GM12878 (cell line): ENCODE results near the gene PARP4. TPM values are rescaled to one million over a fixed set of nuclear protein-coding genes. Genes with fewer than 3 reads are reported as not detected.

ENCODE experiments used
- ATAC-seq: fragments of 200-7000 bp; cut with Tn5 transposase; 3 replicates; pipeline ENCODE4 v1.9.1; 2020; ENCODE audit warnings: mild to moderate bottlenecking, moderate library complexity
- BruUV-seq: library from RNA; stranded (reverse); fragments of 400-500 nt; replicated peaks from 2 replicates; lab custom pipeline; 2021; lab: Mats Ljungman, UMichigan
- CTCF ChIA-PET: fragments of 300-600 bp; sonication (Branson Sonifier 250); formaldehyde crosslinking; extraction: SDS; loops from one replicate; lab custom pipeline; 2021; ENCODE audit warnings: inconsistent platforms; lab: Yijun Ruan, JAX
- POLR2A ChIA-PET: fragments of 350-600 bp; formaldehyde crosslinking; extraction: SDS; loops from one replicate; lab custom pipeline; 2021; ENCODE audit warnings: inconsistent platforms; lab: Charles Lee
- RAD21 ChIA-PET: fragments of 300-600 bp; sonication (Branson Sonifier 250); formaldehyde crosslinking; loops from one replicate; lab custom pipeline; 2023; ENCODE audit warnings: antibody characterized with exemption; ENCODE audit not compliant: unreplicated experiment; lab: Charles Lee
- SMC1A ChIA-PET: fragments of 300-600 bp; sonication (Branson Sonifier 250); formaldehyde crosslinking; loops from one replicate; lab custom pipeline; 2023; ENCODE audit not compliant: unreplicated experiment, uncharacterized antibody; lab: Charles Lee
- DNase-seq: peaks from one replicate; pipeline ENCODE4 v3.0.0-alpha.2; 2011; ENCODE audit warnings: low read depth, low spot score
- FAIRE-seq: peaks from 3 replicates; lab custom pipeline; 2011; peaks lifted over from hg19 to GRCh38; lab: Jason Lieb, UNC
- H2AFZ ChIP-seq: 2 replicates; pipeline ENCODE4 v1.6.0; 2011; ENCODE audit warnings: low read depth, low read length, control low read depth; ENCODE audit not compliant: control insufficient read depth
- H3K27ac ChIP-seq: 2 replicates; pipeline ENCODE4 v1.5.1; 2011; ENCODE audit warnings: control low read depth; ENCODE audit not compliant: control insufficient read depth, insufficient read depth
- H3K27me3 ChIP-seq, 2 experiments: replicated peaks in 1 of 2; 2 replicates each; pipeline versions ENCODE4 v1.6.0 to v1.6.1; 2011; ENCODE audit warnings: low read length in 1 of 2; ENCODE audit not compliant: control insufficient read depth in 2 of 2, insufficient read depth in 2 of 2
- H3K36me3 ChIP-seq, 2 experiments: 2 replicates each; pipeline ENCODE4 v1.5.1; 2011; ENCODE audit warnings: low read length in 1 of 2; ENCODE audit not compliant: control insufficient read depth in 2 of 2, insufficient read depth in 2 of 2
- H3K4me1 ChIP-seq: 2 replicates; pipeline ENCODE4 v1.6.1; 2011; ENCODE audit warnings: mild to moderate bottlenecking, low read length, moderate library complexity, mixed read lengths; ENCODE audit not compliant: control insufficient read depth, insufficient read depth
- H3K4me2 ChIP-seq: 2 replicates; pipeline ENCODE4 v1.6.0; 2011; ENCODE audit warnings: control low read depth; ENCODE audit not compliant: control insufficient read depth, insufficient read depth
- H3K4me3 ChIP-seq: fragments of 200-600 bp; sonication (generic); 2 replicates; pipeline ENCODE4 v1.5.1; 2016
- H3K79me2 ChIP-seq: 2 replicates; pipeline ENCODE4 v1.6.0; 2011; ENCODE audit warnings: low read length; ENCODE audit not compliant: control insufficient read depth, insufficient read depth
- H3K9ac ChIP-seq: 2 replicates; pipeline ENCODE4 v1.8.0; 2011; ENCODE audit warnings: low read length, control low read depth, mixed read lengths; ENCODE audit not compliant: control insufficient read depth, insufficient read depth
- H3K9me3 ChIP-seq: replicated peaks from 3 replicates; pipeline ENCODE4 v1.5.1; 2011; ENCODE audit warnings: mild to moderate bottlenecking, low read length; ENCODE audit not compliant: control insufficient read depth, insufficient read depth
- H4K20me1 ChIP-seq: 2 replicates; pipeline ENCODE4 v1.6.0; 2011; ENCODE audit not compliant: control insufficient read depth, insufficient read depth
- ASH2L ChIP-seq: fragments of 300-600, 200-600 bp; sonication (generic); IDR thresholded peaks from 2 replicates; pipeline ENCODE4 v1.6.1; 2017; ENCODE audit warnings: low read depth, mild to moderate bottlenecking, borderline replicate concordance
- BMI1 ChIP-seq: fragments of 450-650 bp; IDR thresholded peaks from 2 replicates; pipeline ENCODE4 v1.6.1; 2016; ENCODE audit warnings: mild to moderate bottlenecking, moderate library complexity, borderline replicate concordance
- CBX5 ChIP-seq: sonication (generic); IDR thresholded peaks from 2 replicates; pipeline ENCODE4 v1.6.1; 2016; ENCODE audit warnings: low read depth, moderate library complexity, mild to moderate bottlenecking, inconsistent platforms
- ESRRA ChIP-seq: IDR thresholded peaks from 2 replicates; pipeline ENCODE4 v1.6.1; 2012; ENCODE audit warnings: mild to moderate bottlenecking, low read length, improper control_type of control experiment
- FOXK2 ChIP-seq: fragments of 450-650 bp; IDR thresholded peaks from 2 replicates; pipeline ENCODE4 v1.6.1; 2017; ENCODE audit warnings: mild to moderate bottlenecking, moderate library complexity
- HDGF ChIP-seq: fragments of 450-650 bp; IDR thresholded peaks from 2 replicates; pipeline ENCODE4 v1.6.1; 2016; ENCODE audit warnings: antibody characterized with exemption
- JUND ChIP-seq: IDR thresholded peaks from 2 replicates; pipeline ENCODE4 v1.6.1; 2012; ENCODE audit warnings: low read depth, mild to moderate bottlenecking, low read length, improper control_type of control experiment, moderate library complexity
- KLF5 ChIP-seq: fragments of 450-650 bp; IDR thresholded peaks from 2 replicates; pipeline ENCODE4 v1.6.1; 2014; ENCODE audit warnings: mild to moderate bottlenecking; ENCODE audit not compliant: partially characterized antibody
- PML ChIP-seq: IDR thresholded peaks from 2 replicates; pipeline ENCODE4 v1.6.1; 2012; ENCODE audit warnings: low read length, inconsistent platforms
- RAD51 ChIP-seq: fragments of 450-650 bp; IDR thresholded peaks from 2 replicates; pipeline ENCODE4 v1.6.1; 2016; ENCODE audit warnings: moderate library complexity, mild to moderate bottlenecking, inconsistent platforms
- SMAD1 ChIP-seq: fragments of 450-650 bp; IDR thresholded peaks from 2 replicates; pipeline ENCODE4 v1.6.1; 2018; ENCODE audit warnings: mild to moderate bottlenecking, low read depth; ENCODE audit not compliant: partially characterized antibody
- SMAD5 ChIP-seq: IDR thresholded peaks from 2 replicates; pipeline ENCODE4 v1.6.1; 2016; ENCODE audit warnings: antibody characterized with exemption, low read depth
- SREBF1 ChIP-seq: IDR thresholded peaks from 2 replicates; pipeline ENCODE4 v1.6.1; 2012; ENCODE audit warnings: mild to moderate bottlenecking, low read length
- STAT3 ChIP-seq: IDR thresholded peaks from 2 replicates; pipeline ENCODE4 v1.6.1; 2011; ENCODE audit warnings: low read depth, low read length, improper control_type of control experiment
- TAF1 ChIP-seq: IDR thresholded peaks from 2 replicates; pipeline ENCODE4 v1.6.1; 2011; ENCODE audit warnings: mild to moderate bottlenecking, low read depth, low read length, borderline replicate concordance
- TBL1XR1 ChIP-seq: IDR thresholded peaks from 2 replicates; pipeline ENCODE4 v1.6.1; 2012; ENCODE audit warnings: low read depth, low read length, improper control_type of control experiment
- ZSCAN29 ChIP-seq: fragments of 450-650 bp; IDR thresholded peaks from 2 replicates; pipeline ENCODE4 v1.6.1; 2017; ENCODE audit warnings: mild to moderate bottlenecking, moderate library complexity
- WGBS: methylation state at CpG from one replicate; pipeline ENCODE4 v1.1.6; 2016; ENCODE audit warnings: low lambda C conversion rate; ENCODE audit not compliant: insufficient replicate concordance, insufficient coverage; ENCODE audit errors: missing lambda C conversion rate; 5-methylcytosine and 5-hydroxymethylcytosine counted together
- in situ Hi-C: fragments of 300-500 bp; cut with MboI; formaldehyde crosslinking; loops from 9 replicates; pipeline ENCODE4 v1.14.3; 2018; ENCODE audit warnings: mixed read lengths
- intact Hi-C: fragments of 100-400 bp; cut with micrococcal nuclease; formaldehyde crosslinking; loops from one replicate; pipeline ENCODE4 v1.14.2; 2022; ENCODE audit not compliant: unreplicated experiment
- polyA plus RNA-seq, 11 experiments: library from polyadenylated mRNA; depleted of rRNA in 4 of 11; unstranded in 6 of 11; stranded (reverse) in 5 of 11; fragments of >200 nt; fragmentation: Nextera tagmentation in 4 of 11; fragmentation: Illumina TruSeq in 1 of 11; extraction: Ambion mirVana in 4 of 11; extraction: Trizol in 1 of 11; gene quantifications; 1 replicate in 1 of 11; 2 replicates in 10 of 11; pipeline versions ENCODE4 v1.2.1 to v1.2.3, GENCODE V29; 2011 to 2016; ENCODE audit warnings: inconsistent platforms in 2 of 11, missing spikeins in 2 of 11, low read depth in 1 of 11
- total RNA-seq, 4 experiments: library from RNA; depleted of rRNA in 3 of 4; stranded (reverse); fragments of >200 nt in 3 of 4; fragmentation: Illumina TruSeq in 1 of 4; extraction: Trizol in 1 of 4; gene quantifications; 2 replicates each; pipeline versions ENCODE4 v1.2.1 to v1.2.3, GENCODE V29; 2013 to 2021
- TF ChIP-seq, protein P1 (sequence below): fragments of 450-650 bp; IDR thresholded peaks from 2 replicates; pipeline ENCODE4 v1.6.1; 2018; ENCODE audit warnings: borderline replicate concordance, mild to moderate bottlenecking; ENCODE audit not compliant: partially characterized antibody
- TF ChIP-seq, protein P2 (sequence below): fragments of 450-650 bp; IDR thresholded peaks from 2 replicates; pipeline ENCODE4 v1.6.1; 2014; ENCODE audit warnings: mild to moderate bottlenecking
- TF ChIP-seq, protein P3 (sequence below): fragments of 450-650 bp; formaldehyde crosslinking; IDR thresholded peaks from 2 replicates; pipeline ENCODE4 v1.4.0; 2020; ENCODE audit warnings: mild to moderate bottlenecking, moderate library complexity

Gene PARP4
- total and polyA plus RNA-seq, 10 of the 15 experiments (the other 5 are each of a cell fraction or from before 2014, with no cell fraction given): 12.8 to 52.6 (median 46.1) TPM

GRCh38 chr13:24505256-24505655, 7.3 kb downstream of the PARP4 start:
- CTCF ChIA-PET: no interaction called here
- BruUV-seq: no TSS peak
- Histone ChIP-seq H3K9ac (no peak overlapping the region), H3K4me2 (no peak overlapping the region), H3K4me1 (no peaks in the 10 kb centered on the region), H3K36me3 (peaks cover 3 to 23% of the 10 kb centered on the region in 2 experiments), H3K9me3 (no peaks in the 10 kb centered on the region; the same call in 2 of the 3 replicates), H3K4me3 (no peak overlapping the region), H3K27ac (no peak overlapping the region), H3K79me2 (peaks cover 36% of the 10 kb centered on the region), H2AFZ (no peak overlapping the region), H3K27me3 (no peaks in the 10 kb centered on the region), H4K20me1 (no peaks in the 10 kb centered on the region)
- FAIRE-seq (no peak), DNase-seq (no peak), ATAC-seq (no peak)
- RAD21 ChIA-PET: no interaction called here
- intact Hi-C loops: no loop called here
- in situ Hi-C loops: no loop called here
- POLR2A ChIA-PET: interaction anchor here (0.6 kb wide), 1 partner anchor 14 kb away, joined by 4 read pairs; no protein-coding TSS in a partner anchor
- SMC1A ChIA-PET: interaction anchor here (1.0 kb wide), 1 partner anchor 412 kb away, joined by 3 read pairs; no protein-coding TSS in a partner anchor
- TF ChIP-seq, protein P1, sequence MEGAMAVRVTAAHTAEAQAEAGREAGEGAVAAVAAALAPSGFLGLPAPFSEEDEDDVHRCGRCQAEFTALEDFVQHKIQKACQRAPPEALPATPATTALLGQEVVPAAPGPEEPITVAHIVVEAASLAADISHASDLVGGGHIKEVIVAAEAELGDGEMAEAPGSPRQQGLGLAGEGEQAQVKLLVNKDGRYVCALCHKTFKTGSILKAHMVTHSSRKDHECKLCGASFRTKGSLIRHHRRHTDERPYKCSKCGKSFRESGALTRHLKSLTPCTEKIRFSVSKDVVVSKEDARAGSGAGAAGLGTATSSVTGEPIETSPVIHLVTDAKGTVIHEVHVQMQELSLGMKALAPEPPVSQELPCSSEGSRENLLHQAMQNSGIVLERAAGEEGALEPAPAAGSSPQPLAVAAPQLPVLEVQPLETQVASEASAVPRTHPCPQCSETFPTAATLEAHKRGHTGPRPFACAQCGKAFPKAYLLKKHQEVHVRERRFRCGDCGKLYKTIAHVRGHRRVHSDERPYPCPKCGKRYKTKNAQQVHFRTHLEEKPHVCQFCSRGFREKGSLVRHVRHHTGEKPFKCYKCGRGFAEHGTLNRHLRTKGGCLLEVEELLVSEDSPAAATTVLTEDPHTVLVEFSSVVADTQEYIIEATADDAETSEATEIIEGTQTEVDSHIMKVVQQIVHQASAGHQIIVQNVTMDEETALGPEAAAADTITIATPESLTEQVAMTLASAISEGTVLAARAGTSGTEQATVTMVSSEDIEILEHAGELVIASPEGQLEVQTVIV: no peak
- TF ChIP-seq, protein P2, sequence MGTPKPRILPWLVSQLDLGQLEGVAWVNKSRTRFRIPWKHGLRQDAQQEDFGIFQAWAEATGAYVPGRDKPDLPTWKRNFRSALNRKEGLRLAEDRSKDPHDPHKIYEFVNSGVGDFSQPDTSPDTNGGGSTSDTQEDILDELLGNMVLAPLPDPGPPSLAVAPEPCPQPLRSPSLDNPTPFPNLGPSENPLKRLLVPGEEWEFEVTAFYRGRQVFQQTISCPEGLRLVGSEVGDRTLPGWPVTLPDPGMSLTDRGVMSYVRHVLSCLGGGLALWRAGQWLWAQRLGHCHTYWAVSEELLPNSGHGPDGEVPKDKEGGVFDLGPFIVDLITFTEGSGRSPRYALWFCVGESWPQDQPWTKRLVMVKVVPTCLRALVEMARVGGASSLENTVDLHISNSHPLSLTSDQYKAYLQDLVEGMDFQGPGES: no peak
- TF ChIP-seq SREBF1 (no peak), ASH2L (no peak), KLF5 (no peak), BMI1 (no peak), ZSCAN29 (no peak), PML (no peak), STAT3 (no peak), HDGF (no peak), CBX5 (no peak), SMAD1 (no peak), RAD51 (no peak), TBL1XR1 (no peak), TAF1 (no peak), ESRRA (no peak), FOXK2 (no peak), SMAD5 (no peak), JUND (no peak)
- TF ChIP-seq, protein P3, sequence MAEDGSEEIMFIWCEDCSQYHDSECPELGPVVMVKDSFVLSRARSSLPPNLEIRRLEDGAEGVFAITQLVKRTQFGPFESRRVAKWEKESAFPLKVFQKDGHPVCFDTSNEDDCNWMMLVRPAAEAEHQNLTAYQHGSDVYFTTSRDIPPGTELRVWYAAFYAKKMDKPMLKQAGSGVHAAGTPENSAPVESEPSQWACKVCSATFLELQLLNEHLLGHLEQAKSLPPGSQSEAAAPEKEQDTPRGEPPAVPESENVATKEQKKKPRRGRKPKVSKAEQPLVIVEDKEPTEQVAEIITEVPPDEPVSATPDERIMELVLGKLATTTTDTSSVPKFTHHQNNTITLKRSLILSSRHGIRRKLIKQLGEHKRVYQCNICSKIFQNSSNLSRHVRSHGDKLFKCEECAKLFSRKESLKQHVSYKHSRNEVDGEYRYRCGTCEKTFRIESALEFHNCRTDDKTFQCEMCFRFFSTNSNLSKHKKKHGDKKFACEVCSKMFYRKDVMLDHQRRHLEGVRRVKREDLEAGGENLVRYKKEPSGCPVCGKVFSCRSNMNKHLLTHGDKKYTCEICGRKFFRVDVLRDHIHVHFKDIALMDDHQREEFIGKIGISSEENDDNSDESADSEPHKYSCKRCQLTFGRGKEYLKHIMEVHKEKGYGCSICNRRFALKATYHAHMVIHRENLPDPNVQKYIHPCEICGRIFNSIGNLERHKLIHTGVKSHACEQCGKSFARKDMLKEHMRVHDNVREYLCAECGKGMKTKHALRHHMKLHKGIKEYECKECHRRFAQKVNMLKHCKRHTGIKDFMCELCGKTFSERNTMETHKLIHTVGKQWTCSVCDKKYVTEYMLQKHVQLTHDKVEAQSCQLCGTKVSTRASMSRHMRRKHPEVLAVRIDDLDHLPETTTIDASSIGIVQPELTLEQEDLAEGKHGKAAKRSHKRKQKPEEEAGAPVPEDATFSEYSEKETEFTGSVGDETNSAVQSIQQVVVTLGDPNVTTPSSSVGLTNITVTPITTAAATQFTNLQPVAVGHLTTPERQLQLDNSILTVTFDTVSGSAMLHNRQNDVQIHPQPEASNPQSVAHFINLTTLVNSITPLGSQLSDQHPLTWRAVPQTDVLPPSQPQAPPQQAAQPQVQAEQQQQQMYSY (CRISPR knock-in tag): no peak
- WGBS: 95% methylated on average over 8 of the region's 8 CpGs
